HT-29 (cell line): ENCODE data around the gene TP53TG3E. TPM values are rescaled to one million over a fixed set of nuclear protein-coding genes. Genes with fewer than 3 reads are reported as not detected.
"Not testable (repeated sequence)": the region's sequence is repeated elsewhere in the genome, so short reads cannot be mapped to it uniquely, and the experiment has no call there.

Experiments used
- DNase-seq: peaks from one replicate; pipeline ENCODE4 v3.0.0-alpha.2; 2015; ENCODE audit warnings: low spot score
- small RNA-seq: library from RNA; depleted of rRNA; stranded (forward); fragments of <200 nt; gene quantifications from one replicate; pipeline ENCODE3, GENCODE V24; 2014
- total RNA-seq: library from RNA; depleted of rRNA; stranded (reverse); fragments of >200 nt; shearing (Covaris generic); gene quantifications from 2 replicates; pipeline ENCODE4 v1.2.3, GENCODE V29; 2014; rRNA removed

TP53TG3E gene
- not detected in 2 replicates for total RNA-seq

GRCh38 chr16:33304006-33304405, at the start of gene TP53TG3E:
Gene TP53TG3E, plus strand, starts transcription at chr16:33304306. Its CDS starts 68 bp downstream, at chr16:33304374.
- not testable (repeated sequence) for DNase-seq

GRCh38 chr16:33336226-33337012, 32.3 kb downstream of the TP53TG3E start:
- DNase-seq: peak; percentile 0

GRCh38 chr16:33337627-33338542, 33.8 kb downstream of the TP53TG3E start:
- DNase-seq: peak; percentile 0

- not testable (repeated sequence) for DNase-seq
These were observed 34.4 kb downstream of the TP53TG3E start for GRCh38 chr16:33338543-33338951.

GRCh38 chr16:33339093-33340061, 35.3 kb downstream of the TP53TG3E start:
- DNase-seq: peak; percentile 0

Small RNAs within 50 kb of the gene (small RNA-seq; reads per million reads assigned to genes)
- not detected for gene AC141257.3

Other genes with a start within 250 kb of the TP53TG3E start
- not detected in 2 replicates for gene TP53TG3C, start 110.1 kb upstream of the TP53TG3E start, total RNA-seq
- not detected in 2 replicates for gene TP53TG3B, start 56.5 kb downstream of the TP53TG3E start, total RNA-seq
- not detected in 2 replicates for gene TP53TG3F, start 155.3 kb downstream of the TP53TG3E start, total RNA-seq